Measurements from ENCODE around the gene CDYL2.

The CDYL2 gene

DNA sequence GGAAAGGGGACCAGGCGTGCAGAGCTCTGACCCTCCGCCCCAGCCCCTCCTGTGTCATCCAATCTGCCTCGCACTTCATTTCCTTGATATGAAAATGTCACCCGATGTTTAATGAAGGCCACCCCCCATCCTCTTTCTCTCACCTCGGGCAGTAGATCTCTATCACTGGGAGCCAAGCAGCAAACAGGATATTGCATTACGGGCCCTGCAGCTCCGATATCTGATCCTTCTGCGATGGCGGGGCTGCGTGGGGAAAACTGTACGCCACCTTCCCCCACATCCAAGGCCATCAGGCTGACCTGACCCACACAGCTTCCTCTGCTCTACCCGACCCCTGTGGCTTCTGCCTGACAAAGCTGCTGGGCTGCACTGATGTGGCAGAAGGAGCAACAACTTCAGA is 188.7 kb downstream of the CDYL2 start:
- DNase-seq = no peak

DNA sequence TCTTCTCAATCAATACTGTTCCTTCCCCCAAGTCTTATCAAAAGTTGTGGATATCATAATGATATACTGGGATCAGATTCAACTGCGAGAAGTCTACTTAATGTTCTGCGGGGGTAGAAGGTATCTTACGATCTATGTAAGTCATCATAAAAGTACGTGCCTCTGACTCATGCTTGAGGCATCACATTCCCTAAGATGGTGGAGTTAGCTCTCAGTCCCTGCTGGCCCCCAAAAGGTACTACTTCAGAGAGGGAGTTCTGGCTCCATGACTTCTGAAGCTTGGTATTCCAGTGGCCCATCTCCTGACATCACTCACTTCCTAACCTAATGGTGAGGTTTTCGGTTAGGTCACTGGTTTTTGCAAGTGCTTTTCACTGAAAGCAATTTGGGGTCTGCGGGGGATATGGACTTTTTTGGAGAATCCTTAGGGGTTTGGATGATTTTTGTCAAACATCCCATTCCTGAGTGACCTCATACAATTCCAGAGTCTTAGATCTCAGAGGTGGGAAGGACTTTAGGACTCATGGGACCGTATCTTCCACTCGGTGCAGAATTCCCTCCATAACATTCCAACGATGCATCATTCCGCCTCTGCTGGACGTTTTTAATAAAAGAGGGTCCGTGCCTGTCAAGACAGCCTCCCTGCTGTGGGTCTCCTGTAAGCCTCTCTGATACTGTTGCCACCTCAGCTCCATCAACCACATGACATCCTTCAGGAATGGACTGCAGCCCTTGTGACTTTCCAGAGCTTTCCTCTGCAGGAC is 189.3 kb downstream of the CDYL2 start:
- no peak for DNase-seq

GRCh38 chr16:80612461-80613017 is 191.9 kb downstream of the CDYL2 start:
- DNase-seq = no peak

GRCh38 chr16:80611930-80612327 is 192.5 kb downstream of the CDYL2 start:
- DNase-seq = no peak

- DNase-seq = no peak
Measured at GRCh38 chr16:80611171-80611929, 193.0 kb downstream of the CDYL2 start.

DNA sequence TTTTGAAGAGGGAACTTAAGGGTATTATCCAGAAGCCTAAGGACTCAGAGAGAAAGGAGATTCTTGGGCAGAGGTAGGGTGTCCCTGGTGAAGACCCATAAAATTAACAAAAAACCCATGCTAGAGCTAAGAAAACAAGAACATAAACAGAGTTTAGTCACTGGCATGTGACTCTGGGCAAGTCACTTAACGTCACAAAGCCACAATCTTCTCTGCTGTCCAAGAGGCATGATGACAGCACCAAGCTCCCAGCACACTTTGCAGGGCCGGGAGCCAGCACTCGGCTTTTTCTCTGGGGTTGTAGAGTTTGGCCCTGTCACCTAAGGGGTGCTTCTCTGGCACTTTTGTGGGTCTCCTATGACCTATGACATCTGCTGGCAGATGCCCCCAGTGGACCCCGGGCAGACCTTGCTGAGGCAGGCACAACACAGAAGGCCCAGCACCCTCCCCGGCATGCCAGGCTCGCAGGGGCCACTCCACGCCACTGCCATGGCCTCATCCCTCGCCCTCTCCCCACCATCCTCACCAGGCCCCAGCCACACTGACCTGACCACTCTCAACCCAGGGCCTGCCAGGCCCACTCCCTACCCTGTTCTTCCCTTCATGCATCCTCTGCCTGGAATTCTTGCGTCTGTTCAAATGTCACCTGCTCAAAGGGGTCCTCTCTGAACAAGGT is 193.8 kb downstream of the CDYL2 start:
- DNase-seq = no peak

GRCh38 chr16:80608946-80609345 is 195.5 kb downstream of the CDYL2 start:
- no peak for DNase-seq

DNA sequence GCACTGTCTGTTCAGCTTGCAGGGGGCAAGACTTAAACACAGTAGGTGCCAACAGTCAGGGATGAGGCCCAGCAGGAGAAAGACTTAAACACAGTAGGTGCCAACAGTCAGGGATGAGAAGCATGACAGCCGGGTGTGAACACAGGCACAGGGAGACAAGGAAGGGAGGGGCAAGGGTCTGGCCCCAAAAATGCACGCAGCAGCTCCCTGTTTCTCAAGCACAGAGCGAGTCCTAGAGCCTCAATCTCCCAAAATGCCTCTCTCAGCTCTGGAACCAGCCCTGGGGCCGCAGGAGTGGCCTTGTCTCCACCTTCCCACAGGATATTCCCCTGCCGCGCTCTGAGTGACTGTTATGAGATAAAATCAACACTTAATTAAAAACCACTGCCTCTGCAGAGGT is 197.2 kb downstream of the CDYL2 start:
- no peak for DNase-seq

- DNase-seq = no peak
Measured at GRCh38 chr16:80606221-80606766, 198.1 kb downstream of the CDYL2 start.

GRCh38 chr16:80604600-80605355 is 199.6 kb downstream of the CDYL2 start:
- DNase-seq = no peak

DNA sequence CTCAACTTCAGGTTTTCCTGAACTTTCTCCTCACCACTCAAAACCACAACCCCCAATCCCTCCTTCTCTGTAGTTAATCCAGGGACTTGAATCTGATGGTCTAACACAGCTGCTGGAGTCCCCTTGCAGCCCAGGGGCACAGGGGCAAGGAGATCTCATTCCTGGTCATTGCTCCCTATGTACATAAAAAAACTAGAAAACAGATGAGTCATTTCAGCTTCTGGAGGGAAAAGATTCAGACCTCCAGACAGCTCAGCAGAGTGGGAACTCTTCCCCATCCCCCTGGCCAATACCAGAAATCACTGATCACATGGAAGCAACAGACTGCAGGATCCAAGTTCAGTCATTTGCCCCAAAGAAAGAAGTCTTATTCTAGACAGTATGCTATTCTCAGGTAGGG is 201.5 kb downstream of the CDYL2 start:
- DNase-seq = no peak

DNA sequence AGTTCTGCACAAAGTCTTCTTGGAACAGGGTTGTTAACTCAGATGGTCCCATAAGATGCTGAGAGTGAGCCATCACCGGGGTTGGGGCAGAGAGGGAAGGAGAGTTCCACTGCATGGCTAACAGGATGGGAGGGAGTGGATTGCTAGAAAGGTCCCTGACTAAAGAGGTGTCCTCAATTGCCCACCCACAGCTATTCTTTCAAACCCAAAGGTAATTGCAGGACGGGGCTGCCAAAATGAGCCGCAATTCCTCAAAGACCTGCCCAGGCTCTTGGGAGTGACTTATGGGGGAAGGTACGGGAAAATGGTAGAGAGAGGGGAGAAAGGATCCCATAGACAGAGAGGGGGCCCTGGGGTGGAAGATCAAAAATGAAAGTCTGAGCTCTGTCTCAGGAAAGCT is 203.2 kb downstream of the CDYL2 start:
- no peak for DNase-seq

GRCh38 chr16:80599466-80599865 is 204.9 kb downstream of the CDYL2 start:
- no peak for DNase-seq

GRCh38 chr16:80596507-80597207 is 207.7 kb downstream of the CDYL2 start:
- DNase-seq = no peak

GRCh38 chr16:80594756-80595155 is 209.6 kb downstream of the CDYL2 start:
- DNase-seq = no peak

- DNase-seq = no peak
Measured at GRCh38 chr16:80592273-80592672, 212.1 kb downstream of the CDYL2 start.

DNA sequence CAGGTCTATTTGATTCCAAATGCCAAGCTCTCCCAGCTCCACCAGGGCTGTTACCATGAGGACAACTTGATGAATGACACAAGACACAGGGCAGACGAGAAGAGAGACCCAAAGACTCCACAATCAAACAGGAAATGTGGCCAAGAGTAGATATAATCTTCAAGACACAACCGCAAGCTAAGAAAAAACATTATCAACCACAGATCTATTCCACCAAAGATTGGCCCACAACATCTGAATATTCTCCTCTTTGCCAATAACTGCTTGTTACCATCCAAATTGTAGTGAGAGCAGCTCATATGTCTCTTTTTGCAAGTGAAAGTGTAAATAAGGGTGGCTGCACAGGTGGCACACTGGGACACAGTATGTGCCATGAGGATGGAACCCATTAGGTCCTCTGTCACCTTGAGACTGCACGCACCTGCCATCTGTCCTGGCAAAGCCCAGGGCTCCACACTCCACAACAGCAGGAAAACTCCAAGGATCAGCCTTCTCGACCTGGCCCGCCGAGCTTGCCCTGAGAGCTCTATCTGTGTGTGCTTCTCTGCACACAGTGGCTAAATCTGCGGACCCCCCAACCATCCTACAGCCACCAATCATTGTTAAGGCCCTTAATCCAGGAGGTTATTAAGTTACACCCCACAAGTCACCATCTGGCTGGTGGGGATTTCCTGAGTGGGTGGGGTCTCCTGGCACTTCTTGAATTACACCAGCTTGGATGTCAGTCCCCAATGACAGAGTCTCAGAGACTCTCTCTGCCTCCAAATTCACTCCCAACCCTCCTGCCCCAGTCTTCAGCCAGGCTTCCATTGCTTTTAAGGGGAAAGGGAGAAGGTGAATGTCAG is 213.1 kb downstream of the CDYL2 start:
- DNase-seq = no peak

DNA sequence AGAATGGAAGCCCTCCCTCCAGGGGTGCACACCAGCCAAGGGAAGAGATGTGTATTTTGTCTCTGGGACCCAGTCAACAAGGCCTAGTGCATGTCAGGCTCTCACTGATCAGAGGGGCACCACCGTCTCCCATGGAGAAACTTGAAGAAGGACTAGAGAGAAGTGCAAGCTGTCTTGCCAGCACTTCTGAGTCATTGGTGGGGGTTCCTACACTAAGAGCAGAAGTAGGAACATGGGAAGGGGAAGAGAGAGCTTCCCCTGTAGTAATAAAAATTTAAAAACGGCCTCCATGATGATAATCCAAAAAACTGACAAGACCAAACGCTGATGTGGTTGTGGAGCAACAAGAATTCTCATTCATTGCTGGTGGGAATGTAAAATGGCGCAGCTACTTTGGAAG is 217.3 kb downstream of the CDYL2 start:
- DNase-seq = no peak

DNA sequence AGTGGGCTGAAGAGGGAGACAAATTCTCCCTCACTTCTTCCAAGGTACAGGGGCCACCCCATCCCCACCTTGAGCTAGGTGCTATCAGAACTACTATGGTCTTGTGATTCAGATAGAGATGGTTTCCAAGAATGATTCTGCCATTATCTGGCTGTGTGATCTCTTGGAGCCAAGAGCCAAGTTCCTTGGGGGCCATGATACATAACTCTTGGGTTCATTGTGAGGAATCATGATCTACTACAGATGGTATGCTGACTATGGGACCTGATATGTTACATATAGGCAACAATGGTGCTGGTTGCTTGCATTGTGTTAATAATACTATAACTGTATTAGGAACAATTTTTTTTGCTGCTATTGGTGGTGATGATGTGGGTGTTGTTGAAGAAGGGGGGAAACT is 217.9 kb downstream of the CDYL2 start:
- no peak for DNase-seq

DNA sequence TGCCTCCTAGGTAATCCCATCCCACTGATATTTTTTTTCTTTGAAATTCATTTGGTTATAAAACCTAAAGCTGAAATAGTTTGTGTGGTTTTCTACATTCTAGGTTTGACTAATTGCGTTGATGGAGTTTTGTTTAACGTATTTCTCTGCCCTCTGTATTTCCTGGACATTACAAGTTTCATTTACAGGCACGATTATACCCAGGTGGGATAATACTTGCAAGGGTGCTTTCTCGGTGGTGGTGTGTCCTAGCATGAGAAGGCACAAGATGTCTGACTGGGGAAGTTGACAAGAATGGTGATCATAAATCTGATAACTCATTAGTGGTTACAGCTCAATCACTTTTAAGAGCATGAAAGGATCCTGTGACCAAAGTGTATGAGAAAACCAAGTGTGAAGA is 218.6 kb downstream of the CDYL2 start:
- no peak for DNase-seq

DNA sequence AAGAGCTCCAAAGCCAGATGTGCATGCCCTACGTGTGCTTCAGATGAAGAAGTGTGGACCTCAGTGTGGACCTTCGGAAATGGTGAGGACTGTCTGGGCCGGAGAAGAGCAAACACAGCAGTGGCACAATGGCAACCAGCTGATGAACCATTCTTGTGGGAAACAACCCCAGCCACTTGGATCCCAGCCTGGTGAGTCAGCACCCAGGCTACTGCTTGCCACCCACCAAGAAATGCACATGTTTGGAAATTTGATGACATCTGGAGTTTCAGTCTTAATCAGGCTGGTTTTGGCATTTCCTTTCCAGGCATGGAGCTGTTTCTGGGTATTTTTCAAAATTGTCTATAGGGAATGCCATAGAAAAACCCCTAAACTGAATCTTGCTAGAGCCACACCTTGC is 220.9 kb downstream of the CDYL2 start:
- DNase-seq = no peak
